ENCODE results near the gene ADARB2.
"Not testable (repeated sequence)": the region's sequence is repeated elsewhere in the genome, so short reads cannot be mapped to it uniquely, and the experiment has no call there.

ADARB2 gene

DNA sequence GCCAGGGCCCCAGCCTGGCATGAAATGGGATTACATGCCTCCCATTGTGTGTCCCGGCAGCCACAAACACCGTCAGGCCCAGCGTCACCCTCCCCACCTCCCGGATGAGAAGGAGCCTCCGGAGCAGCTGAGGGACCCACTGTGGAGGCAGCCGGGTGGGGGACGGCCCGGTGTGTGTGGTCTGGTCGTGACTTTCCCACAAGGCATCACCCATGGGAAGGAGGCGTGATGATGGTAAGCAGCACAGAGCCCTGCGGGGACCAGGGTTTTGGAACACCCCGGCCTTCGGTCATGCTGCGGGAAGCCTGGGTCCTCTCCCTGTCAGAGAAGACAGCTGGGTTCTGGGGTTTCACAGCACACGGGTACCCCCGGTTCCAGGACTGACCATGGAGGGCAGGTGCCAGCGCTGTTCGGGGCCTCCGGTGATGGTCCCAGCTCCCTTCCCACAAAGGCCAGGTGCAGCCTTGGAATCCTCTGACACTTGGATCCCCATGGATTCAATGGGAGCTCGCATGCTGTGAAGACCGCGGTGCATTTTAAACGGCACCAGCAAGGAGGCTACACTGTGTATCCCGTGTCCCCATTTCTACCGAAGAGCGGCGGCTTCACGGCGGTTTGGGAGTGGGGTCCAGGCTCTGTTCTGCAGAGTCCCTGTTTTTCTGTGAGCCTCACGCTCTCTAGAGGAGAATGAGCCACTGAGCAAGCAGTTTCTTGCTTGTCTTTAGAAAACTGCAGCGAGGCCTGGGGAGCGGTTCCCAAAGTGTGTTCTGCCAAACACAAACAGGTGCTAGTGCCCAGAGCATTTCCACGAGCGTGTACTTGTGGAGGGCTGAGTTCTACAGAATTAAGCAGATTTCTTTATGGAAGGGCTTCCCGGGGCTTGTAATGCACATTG, 336.0 kb downstream of the ADARB2 start:
- no peak for DNase-seq

GRCh38 chr10:1400101-1401070, 336.9 kb downstream of the ADARB2 start:
- no peak for DNase-seq

- no peak for DNase-seq
These were observed 337.8 kb downstream of the ADARB2 start for GRCh38 chr10:1399431-1400100.

GRCh38 chr10:1398626-1399410, 338.5 kb downstream of the ADARB2 start:
- DNase-seq, result no peak

DNA sequence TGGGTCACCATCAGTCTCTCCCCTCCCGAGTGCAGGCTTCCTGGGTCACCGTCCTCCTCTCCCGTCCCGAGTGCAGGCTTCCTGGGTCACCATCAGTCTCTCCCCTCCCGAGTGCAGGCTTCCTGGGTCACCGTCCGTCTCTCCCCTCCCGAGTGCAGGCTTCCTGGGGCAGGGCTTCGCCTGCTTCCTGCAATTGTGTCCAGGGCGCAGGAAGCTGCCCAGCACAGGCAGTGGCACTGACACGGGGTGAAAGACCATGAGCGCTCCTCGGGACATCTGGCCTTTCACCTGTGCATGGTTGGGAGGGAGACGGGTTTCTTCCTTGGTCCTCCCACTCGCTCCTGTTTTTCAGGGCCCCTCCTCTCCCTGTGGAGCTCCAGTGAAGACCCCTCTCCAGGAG, 339.2 kb downstream of the ADARB2 start:
- not testable (repeated sequence) for DNase-seq

DNA sequence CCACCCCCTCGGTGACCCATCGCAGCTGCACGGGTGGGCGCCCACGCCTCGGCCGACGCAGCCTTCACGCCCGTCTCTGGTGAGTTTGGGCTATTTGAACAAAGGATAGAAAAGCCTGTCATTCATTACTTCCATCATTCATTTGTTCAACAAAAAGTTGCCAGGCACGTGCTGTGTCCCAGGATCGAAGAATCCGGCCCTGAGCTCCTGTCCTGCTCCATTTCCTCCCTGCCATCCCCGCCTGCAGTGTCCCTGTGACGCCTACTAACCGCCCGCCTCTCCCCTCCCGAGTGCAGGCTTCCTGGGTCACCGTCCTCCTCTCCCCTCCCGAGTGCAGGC, 341.1 kb downstream of the ADARB2 start:
- no peak for DNase-seq

DNA sequence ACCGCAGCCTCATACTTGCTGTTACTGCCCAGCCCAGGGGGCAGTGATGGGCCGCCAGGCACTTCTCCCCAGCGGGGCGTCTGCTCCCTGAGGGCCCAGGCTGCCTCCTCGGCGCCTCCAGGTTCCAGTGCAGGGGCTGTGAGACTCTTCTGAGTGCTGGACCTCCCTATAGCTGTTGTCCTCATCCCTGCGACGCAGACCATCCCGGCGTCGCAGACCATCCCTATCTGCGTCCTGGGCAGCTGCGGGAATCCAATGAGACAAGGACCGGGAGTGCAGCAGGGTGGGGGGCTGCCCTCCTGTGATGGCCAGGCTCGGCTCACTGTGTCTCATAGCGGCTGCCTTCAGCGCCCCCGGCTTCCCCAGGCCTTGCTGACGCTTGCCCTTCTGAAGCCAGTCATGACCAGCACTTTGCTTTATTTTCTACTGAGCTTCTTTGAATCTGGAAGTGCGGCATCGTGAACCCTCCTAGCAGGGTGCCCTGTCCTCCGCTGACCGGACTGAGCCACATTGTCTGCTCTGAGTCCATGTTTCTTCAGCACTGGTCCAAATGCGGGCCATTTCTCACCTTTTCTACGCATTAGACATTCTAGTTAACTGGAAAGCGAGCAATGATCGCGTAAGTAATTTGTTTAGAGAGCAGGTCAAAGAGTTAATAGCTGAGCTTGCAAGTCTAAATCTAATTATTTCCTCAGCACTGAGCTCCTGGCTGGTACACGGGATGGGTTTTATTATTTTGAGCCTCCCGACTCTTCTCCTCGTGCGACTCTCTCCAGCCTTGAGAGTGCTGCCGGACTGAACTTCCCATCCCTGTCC, 341.6 kb downstream of the ADARB2 start:
- no peak for DNase-seq

GRCh38 chr10:1395025-1395480, 342.3 kb downstream of the ADARB2 start:
- no peak for DNase-seq

- DNase-seq, result no peak
These were observed 343.0 kb downstream of the ADARB2 start for GRCh38 chr10:1394155-1394912.

GRCh38 chr10:1393481-1393880, 343.8 kb downstream of the ADARB2 start:
- DNase-seq, result no peak

GRCh38 chr10:1392127-1392526, 345.2 kb downstream of the ADARB2 start:
- DNase-seq, result no peak

DNA sequence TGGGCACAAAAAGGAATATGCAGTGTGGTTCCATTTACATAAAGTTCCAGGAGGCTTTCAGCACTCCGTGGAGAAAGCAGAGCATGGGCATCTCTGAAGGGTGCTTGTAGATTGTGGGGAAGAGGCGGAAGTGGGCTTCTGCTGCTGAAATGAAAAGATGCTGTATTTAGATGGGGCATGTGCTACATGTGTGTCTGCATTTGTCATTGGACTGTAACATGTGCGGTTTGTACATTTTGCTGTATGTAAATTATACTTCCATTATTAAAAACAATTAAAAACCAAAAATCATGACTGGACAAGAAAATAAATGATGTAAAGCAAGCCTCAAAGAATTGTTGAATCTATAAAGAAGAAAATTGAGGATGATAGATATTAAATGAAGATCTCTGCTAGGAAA, 347.1 kb downstream of the ADARB2 start:
- no peak for DNase-seq

GRCh38 chr10:1384026-1384425, 353.3 kb downstream of the ADARB2 start:
- DNase-seq, result no peak

GRCh38 chr10:1382711-1383110, 354.6 kb downstream of the ADARB2 start:
- no peak for DNase-seq

- DNase-seq, result no peak
These were observed 356.0 kb downstream of the ADARB2 start for GRCh38 chr10:1381339-1381738.

DNA sequence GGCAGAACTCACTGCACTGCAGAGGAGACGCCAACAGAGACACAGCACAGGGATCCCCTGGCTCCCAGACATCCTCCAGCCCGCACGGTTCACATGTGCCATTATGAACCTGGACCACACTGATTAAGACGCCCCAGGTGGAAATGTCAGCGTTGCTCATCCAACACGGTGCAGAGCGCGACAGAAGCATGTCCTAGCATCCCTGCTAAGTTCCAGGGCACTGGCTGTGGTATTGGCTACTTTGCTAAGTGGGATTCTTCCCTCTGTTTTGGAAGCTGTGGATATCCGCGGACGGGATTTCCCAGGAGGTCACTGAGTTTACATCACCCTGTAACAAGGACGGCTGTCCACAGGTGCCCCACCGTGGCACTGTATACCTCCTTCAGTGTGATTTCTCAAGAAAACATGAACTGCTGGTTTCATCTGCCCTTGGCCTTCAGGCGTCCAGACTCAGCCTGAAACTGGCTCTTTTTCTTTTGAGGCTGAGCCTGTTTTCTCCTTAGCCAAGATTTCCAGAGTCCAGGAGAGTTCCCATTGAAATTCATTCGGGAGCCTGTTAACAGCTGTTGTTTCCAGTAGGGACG, 357.1 kb downstream of the ADARB2 start:
- DNase-seq, result no peak

DNA sequence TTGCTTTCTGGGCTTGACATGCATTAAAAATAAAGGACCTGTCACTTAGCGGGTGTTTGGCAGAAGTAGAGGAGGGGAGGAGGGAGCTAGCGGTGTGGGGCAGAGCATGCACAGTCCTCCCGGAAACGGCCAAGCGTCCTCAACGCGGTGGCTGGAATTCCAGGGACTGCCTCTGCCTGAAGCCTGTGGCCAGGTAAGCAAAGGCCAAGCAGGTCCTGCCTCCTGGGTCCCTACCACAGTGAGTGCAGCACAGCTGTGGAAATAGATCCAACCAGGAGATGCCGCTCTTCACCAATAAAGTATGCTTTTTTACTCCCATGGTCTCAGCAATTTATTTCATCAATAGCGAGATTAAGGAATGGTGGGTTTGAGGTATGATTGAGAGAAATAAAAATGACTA, 357.7 kb downstream of the ADARB2 start:
- DNase-seq, result no peak

DNA sequence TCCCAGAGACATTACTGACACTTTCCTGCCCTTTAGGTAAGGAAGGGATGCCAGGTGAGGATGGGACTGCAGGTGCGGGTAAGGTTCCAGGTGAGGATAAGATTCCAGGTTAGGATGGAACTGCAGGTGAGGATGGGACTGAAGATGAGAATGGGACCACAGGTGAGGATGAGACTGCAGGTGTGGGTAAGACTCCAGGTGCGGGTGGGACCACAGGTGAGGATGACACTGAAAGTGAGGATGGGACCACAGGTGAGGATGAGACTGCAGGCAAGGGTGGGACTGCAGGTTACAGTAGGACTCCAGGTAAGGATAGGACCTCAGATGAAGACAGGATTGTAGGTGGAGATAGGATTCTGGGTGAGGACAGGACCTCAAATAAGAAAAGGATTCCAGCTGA, 358.9 kb downstream of the ADARB2 start:
- DNase-seq, result no peak

GRCh38 chr10:1377740-1378397, 359.5 kb downstream of the ADARB2 start:
- DNase-seq, result no peak

DNA sequence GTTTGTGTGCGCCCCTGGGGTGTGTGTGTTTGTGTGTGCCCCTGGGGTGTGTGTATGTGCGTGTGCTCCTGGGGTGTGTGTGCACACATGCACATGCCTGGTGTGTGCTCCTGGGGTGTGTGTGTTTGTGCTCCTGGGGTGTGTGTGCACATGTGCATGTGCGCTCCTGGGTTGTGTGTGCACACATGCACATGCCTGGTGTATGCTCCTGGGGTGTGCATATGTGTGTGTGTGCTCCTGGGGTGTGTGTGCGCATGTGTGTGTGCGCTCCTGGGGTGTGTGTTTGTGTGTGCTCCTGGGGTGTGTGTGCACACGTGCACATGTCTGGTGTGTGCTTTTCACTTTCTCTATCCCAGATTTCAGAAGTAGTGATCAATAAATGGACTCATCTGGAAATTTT, 360.1 kb downstream of the ADARB2 start:
- DNase-seq, result no peak
